A673 (cell line): ENCODE results near the gene TTN. TPM values are rescaled to one million over a fixed set of nuclear protein-coding genes. Genes with fewer than 3 reads are reported as not detected.

Experiments
- BruUV-seq: library from RNA; stranded (reverse); fragments of 400-500 nt; replicated peaks from 2 replicates; lab custom pipeline; 2021; lab: Mats Ljungman, UMichigan
- CTCF ChIA-PET: fragments of 300-600 bp; sonication (Branson Sonifier 250); formaldehyde crosslinking; loops from one replicate; lab custom pipeline; 2022; ENCODE audit warnings: antibody characterized with exemption; lab: Charles Lee
- POLR2A ChIA-PET: fragments of 300-600 bp; sonication (Branson Sonifier 250); formaldehyde crosslinking; loops from one replicate; lab custom pipeline; 2022; ENCODE audit warnings: antibody characterized with exemption; ENCODE audit not compliant: low non-redundant PET; lab: Charles Lee
- DNase-seq: peaks from one replicate; pipeline ENCODE4 v3.0.0-alpha.2; 2015; ENCODE audit warnings: low spot score
- H3K27ac ChIP-seq: fragments of 200-600 bp; sonication (generic); 2 replicates; pipeline ENCODE4 v1.5.1; 2016; ENCODE audit warnings: mixed run types, low read depth, mild to moderate bottlenecking, mixed read lengths, antibody characterized with exemption, low read length; ENCODE audit not compliant: poor library complexity, severe bottlenecking
- H3K27me3 ChIP-seq: fragments of 200-600 bp; sonication (generic); replicated peaks from 2 replicates; pipeline ENCODE4 v1.6.1; 2017; ENCODE audit warnings: mixed run types, low read depth, mild to moderate bottlenecking, mixed read lengths, antibody characterized with exemption, low read length; ENCODE audit not compliant: insufficient read depth, poor library complexity
- H3K36me3 ChIP-seq: fragments of 200-600 bp; sonication (generic); 2 replicates; pipeline ENCODE4 v1.6.1; 2016; ENCODE audit warnings: mixed run types, mild to moderate bottlenecking, mixed read lengths, antibody characterized with exemption, low read length; ENCODE audit not compliant: insufficient read depth, poor library complexity, severe bottlenecking
- H3K4me1 ChIP-seq: fragments of 200-600 bp; sonication (generic); 2 replicates; pipeline ENCODE4 v1.6.1; 2017; ENCODE audit warnings: mixed run types, mild to moderate bottlenecking, mixed read lengths, antibody characterized with exemption, low read length; ENCODE audit not compliant: insufficient read depth, poor library complexity, severe bottlenecking
- H3K4me3 ChIP-seq: fragments of 200-600 bp; sonication (generic); 2 replicates; pipeline ENCODE4 v1.5.1; 2016; ENCODE audit warnings: low read depth, mixed run types, mild to moderate bottlenecking, mixed read lengths, low read length; ENCODE audit not compliant: poor library complexity, severe bottlenecking
- H3K9me3 ChIP-seq: fragments of 200-600 bp; sonication (generic); 2 replicates; pipeline ENCODE4 v1.6.1; 2016; ENCODE audit warnings: mixed run types, low read depth, mild to moderate bottlenecking, mixed read lengths, antibody characterized with exemption, low read length; ENCODE audit not compliant: poor library complexity, severe bottlenecking
- CTCF ChIP-seq: fragments of 300-800, 200-600 bp; sonication (generic); conservative IDR thresholded peaks from 2 replicates; pipeline ENCODE4 v1.5.1; 2017; ENCODE audit warnings: low read depth, mild to moderate bottlenecking, antibody characterized with exemption, low read length, moderate library complexity, mixed read lengths
- EZH2 ChIP-seq: fragments of 200-600 bp; sonication (generic); IDR thresholded peaks from 2 replicates; pipeline ENCODE4 v1.6.1; 2017; ENCODE audit warnings: borderline replicate concordance, low read depth, mild to moderate bottlenecking, mixed read lengths, antibody characterized with exemption, low read length; ENCODE audit not compliant: poor library complexity, severe bottlenecking
- intact Hi-C: fragments of 100-400 bp; cut with micrococcal nuclease; formaldehyde crosslinking; loops from one replicate; pipeline ENCODE4 v1.10.0; 2022; ENCODE audit not compliant: unreplicated experiment
- total RNA-seq: library from RNA; stranded (reverse); gene quantifications from 2 replicates; pipeline ENCODE4 v1.2.3, GENCODE V29; 2021

The TTN gene
- total RNA-seq, 1 experiment from 2014 or later: under 0.01 TPM

- TF ChIP-seq EZH2 (no peak), CTCF (no peak)
- H3K4me1 ChIP-seq: no peaks in the 10 kb centered on the region
- no peak overlapping the region for H3K4me3 ChIP-seq
- CTCF ChIA-PET: no interaction called here
- POLR2A ChIA-PET: no interaction called here
- H3K9me3 ChIP-seq: no peaks in the 10 kb centered on the region
- H3K27me3 ChIP-seq: peaks cover 28% of the 10 kb centered on the region
- intact Hi-C loops: no loop called here
- BruUV-seq: no TSS peak
- no peak for DNase-seq
- H3K27ac ChIP-seq: no peak overlapping the region
- H3K36me3 ChIP-seq: no peaks in the 10 kb centered on the region
These were observed 74.3 kb downstream of the TTN start for GRCh38 chr2:178732913-178733312.

GRCh38 chr2:178731300-178731699 is 75.9 kb downstream of the TTN start:
- BruUV-seq: no TSS peak

GRCh38 chr2:178730049-178730448 is 77.2 kb downstream of the TTN start:
- Histone ChIP-seq H3K4me1 (no peaks in the 10 kb centered on the region), H3K27me3 (peaks cover 50% of the 10 kb centered on the region), H3K36me3 (no peaks in the 10 kb centered on the region), H3K27ac (no peak overlapping the region), H3K4me3 (no peak overlapping the region), H3K9me3 (no peaks in the 10 kb centered on the region)
- DNase-seq: no peak
- POLR2A ChIA-PET: no interaction called here
- intact Hi-C loops: no loop called here
- CTCF ChIA-PET: no interaction called here
- BruUV-seq: no TSS peak
- TF ChIP-seq CTCF: no peak
- TF ChIP-seq EZH2: no peak

More at GRCh38 chr2:178731300-178731699, 75.9 kb downstream of the TTN start:
- no peaks in the 10 kb centered on the region for H3K4me1 ChIP-seq
- no peak for TF ChIP-seq EZH2
- TF ChIP-seq CTCF: no peak
- intact Hi-C loops: no loop called here
- H3K27ac ChIP-seq: no peak overlapping the region
- CTCF ChIA-PET: no interaction called here
- DNase-seq: no peak
- no peak overlapping the region for H3K4me3 ChIP-seq
- H3K27me3 ChIP-seq: peaks cover 44% of the 10 kb centered on the region
- H3K9me3 ChIP-seq: no peaks in the 10 kb centered on the region
- H3K36me3 ChIP-seq: no peaks in the 10 kb centered on the region
- POLR2A ChIA-PET: no interaction called here
